Measurements from ENCODE around the gene FOXE3.

DNA sequence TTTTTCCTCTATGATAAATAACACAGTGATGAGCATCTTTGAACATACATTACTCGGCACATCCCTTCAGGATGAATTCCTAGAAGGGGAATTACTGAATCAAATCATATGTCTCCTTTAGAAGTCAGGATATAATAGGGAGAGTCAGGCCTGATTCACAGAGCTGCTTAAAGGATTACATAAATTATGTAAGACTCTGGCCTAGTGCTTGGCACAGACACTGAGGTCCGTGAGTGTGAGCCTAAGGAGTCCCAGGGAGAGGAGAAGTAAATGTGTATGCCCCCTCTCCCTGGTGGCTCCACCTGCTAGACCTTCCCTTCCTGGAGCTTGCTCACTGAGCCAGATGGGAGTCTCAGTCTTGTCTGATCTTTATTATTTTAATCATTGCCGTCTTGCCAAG lies 8.6 kb upstream of the FOXE3 start:
- TF ChIP-seq, protein P1, sequence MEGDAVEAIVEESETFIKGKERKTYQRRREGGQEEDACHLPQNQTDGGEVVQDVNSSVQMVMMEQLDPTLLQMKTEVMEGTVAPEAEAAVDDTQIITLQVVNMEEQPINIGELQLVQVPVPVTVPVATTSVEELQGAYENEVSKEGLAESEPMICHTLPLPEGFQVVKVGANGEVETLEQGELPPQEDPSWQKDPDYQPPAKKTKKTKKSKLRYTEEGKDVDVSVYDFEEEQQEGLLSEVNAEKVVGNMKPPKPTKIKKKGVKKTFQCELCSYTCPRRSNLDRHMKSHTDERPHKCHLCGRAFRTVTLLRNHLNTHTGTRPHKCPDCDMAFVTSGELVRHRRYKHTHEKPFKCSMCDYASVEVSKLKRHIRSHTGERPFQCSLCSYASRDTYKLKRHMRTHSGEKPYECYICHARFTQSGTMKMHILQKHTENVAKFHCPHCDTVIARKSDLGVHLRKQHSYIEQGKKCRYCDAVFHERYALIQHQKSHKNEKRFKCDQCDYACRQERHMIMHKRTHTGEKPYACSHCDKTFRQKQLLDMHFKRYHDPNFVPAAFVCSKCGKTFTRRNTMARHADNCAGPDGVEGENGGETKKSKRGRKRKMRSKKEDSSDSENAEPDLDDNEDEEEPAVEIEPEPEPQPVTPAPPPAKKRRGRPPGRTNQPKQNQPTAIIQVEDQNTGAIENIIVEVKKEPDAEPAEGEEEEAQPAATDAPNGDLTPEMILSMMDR (IDR thresholded peaks at IDR 0.05; ENCODE audit: borderline replicate concordance, extremely low read depth, low read length, poor library complexity, severe bottlenecking): no peak
- TF ChIP-seq EZH2 (IDR thresholded peaks at IDR 0.05; ENCODE audit: borderline replicate concordance, low read depth, low read length, severe bottlenecking): no peak
